ENCODE results near the gene OR2T11. TPM values are rescaled to one million over a fixed set of nuclear protein-coding genes. Genes with fewer than 3 reads are reported as not detected.
"Not testable (repeated sequence)": the region's sequence is repeated elsewhere in the genome, so short reads cannot be mapped to it uniquely, and the experiment has no call there.

Gene OR2T11
- total RNA-seq, 4 donors from 2014 or later = not detected

- ATAC-seq (ENCODE audit: low FRiP score) = no peak
- no peak for TF ChIP-seq CTCF (IDR thresholded peaks at IDR 0.05)
- DNase-seq (ENCODE audit: low spot score) = no peak
These were observed 58.5 kb downstream of the OR2T11 start for GRCh38 chr1:248576260-248576980.

DNA sequence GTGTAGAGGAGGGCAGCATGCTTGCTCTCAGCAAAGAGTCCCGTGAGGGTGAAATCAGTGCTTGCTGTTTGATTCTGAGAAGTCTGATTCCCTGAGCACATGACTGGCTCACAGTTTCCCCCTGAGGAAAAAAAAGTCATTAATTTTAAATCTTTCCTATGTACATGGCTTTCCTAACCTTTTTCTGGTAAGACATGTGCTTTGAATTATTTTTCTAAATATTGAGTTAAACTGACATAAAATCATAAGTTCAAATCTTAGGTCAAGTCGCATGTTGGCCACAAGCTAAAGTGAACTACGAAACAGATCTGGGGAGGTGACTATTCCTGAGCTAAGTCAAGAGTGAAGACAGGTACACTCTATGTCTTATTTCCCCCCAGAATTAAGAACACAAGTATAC, 60.2 kb downstream of the OR2T11 start, which contains the start of gene OR2T34:
Gene OR2T34, minus strand, starts transcription at position 101 of the 400 bp plus-strand sequence. Its CDS starts 0 bp downstream, at position 101.
- DNase-seq (ENCODE audit: low spot score); ATAC-seq (ENCODE audit: low FRiP score): not testable (repeated sequence)

DNA sequence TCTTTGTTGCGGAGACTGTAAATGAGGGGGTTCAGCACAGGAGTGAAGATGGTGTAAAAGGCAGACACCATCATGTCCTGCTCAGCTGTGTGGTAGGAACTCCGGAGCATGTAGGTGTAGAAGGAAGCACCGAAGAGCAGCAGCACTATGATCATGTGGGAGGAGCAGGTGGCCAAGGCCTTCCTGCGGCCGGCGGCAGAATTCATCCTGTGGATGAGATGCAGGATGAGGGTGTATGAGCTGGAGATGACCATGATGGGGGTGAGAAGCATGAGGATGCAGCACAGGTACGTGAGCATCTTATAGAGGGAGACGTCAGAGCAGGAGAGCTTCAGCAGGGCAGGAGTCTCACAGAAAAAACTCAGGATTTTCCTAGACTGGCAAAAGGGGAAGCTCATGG, 61.0 kb downstream of the OR2T11 start:
- DNase-seq (ENCODE audit: low spot score) = not testable (repeated sequence)
- ATAC-seq (ENCODE audit: low FRiP score) = peak; percentile 32

Small RNA genes within 50 kb of the gene (small RNA-seq; reads per million reads assigned to genes)
- gene RF00019 = not detected

Other genes starting within 250 kb of the OR2T11 start
- gene OR2T1, start 232.0 kb downstream of the OR2T11 start, total RNA-seq = not detected
- not detected for gene OR2T2, start 189.5 kb downstream of the OR2T11 start, total RNA-seq
- gene OR2T3, start 161.7 kb downstream of the OR2T11 start, total RNA-seq = not detected
- not detected for gene OR2T5, start 146.5 kb downstream of the OR2T11 start, total RNA-seq
- not detected for gene OR2G6, start 127.0 kb downstream of the OR2T11 start, total RNA-seq
- not detected for gene OR2T29, start 72.3 kb downstream of the OR2T11 start, total RNA-seq
- gene OR2T34, start 60.3 kb downstream of the OR2T11 start, total RNA-seq = not detected
- not detected for gene OR2T10, start 37.4 kb downstream of the OR2T11 start, total RNA-seq
- not detected for gene OR2T35, start 10.2 kb upstream of the OR2T11 start, total RNA-seq
- not detected for gene OR2T27, start 20.4 kb upstream of the OR2T11 start, total RNA-seq
- not detected for gene OR14I1, start 67.7 kb upstream of the OR2T11 start, total RNA-seq
- gene LYPD8, start 120.7 kb upstream of the OR2T11 start, total RNA-seq = not detected
- gene SH3BP5L, start 190.8 kb upstream of the OR2T11 start, total RNA-seq = 10 to 100 TPM in 3 of 4 donors, 1 to 10 TPM in 1; 9.7 to 20.0 (median 15.2) TPM
- 10 to 100 TPM; 25.5 to 40.8 (median 26.8) TPM for gene ZNF672, start 203.1 kb upstream of the OR2T11 start, total RNA-seq
- gene ZNF692, start 224.0 kb upstream of the OR2T11 start, total RNA-seq = 10 to 100 TPM; 18.4 to 30.6 (median 24.8) TPM

Data from omental fat pad (tissue), 4 donors.